HCT116 (cell line): ENCODE data around the gene ADAR. TPM values are rescaled to one million over a fixed set of nuclear protein-coding genes. Genes with fewer than 3 reads are reported as not detected.

Experiments used
- ATAC-seq: fragments of 200-7000 bp; cut with Tn5 transposase; 2 replicates; pipeline ENCODE4 v1.9.1; 2020; ENCODE audit warnings: mild to moderate bottlenecking, moderate library complexity
- BruUV-seq: library from RNA; stranded (reverse); fragments of 400-500 nt; replicated peaks from 2 replicates; lab custom pipeline; 2021; lab: Mats Ljungman, UMichigan
- CTCF ChIA-PET: fragments of 300-600 bp; sonication (Branson Sonifier 250); formaldehyde crosslinking; loops from one replicate; lab custom pipeline; 2021; ENCODE audit warnings: antibody characterized with exemption; lab: Charles Lee
- POLR2A ChIA-PET: fragments of 300-600, 350-600 bp; sonication (Branson Sonifier 250); formaldehyde crosslinking; loops from one replicate; lab custom pipeline; 2021; ENCODE audit warnings: antibody characterized with exemption; lab: Charles Lee
- RAD21 ChIA-PET, 2 experiments: fragments of 300-600 bp; sonication (Branson Sonifier 250); formaldehyde crosslinking; loops; one replicate each; lab custom pipeline; 2023; ENCODE audit warnings: low total read pairs in 2 of 2; ENCODE audit not compliant: uncharacterized antibody in 2 of 2, unreplicated experiment in 2 of 2, low non-redundant PET in 1 of 2; lab: Charles Lee
- DNase-seq: peaks from one replicate; pipeline ENCODE4 v3.0.0-alpha.2; 2010; ENCODE audit warnings: low read depth, low spot score
- H2AFZ ChIP-seq: fragments of 200-600 bp; shearing (Covaris generic), sonication (generic); 2 replicates; pipeline ENCODE4 v1.6.1; 2017; ENCODE audit warnings: low read depth, mixed run types, mixed read lengths, antibody characterized with exemption, low read length; ENCODE audit not compliant: poor library complexity, severe bottlenecking
- H3K27ac ChIP-seq: 2 replicates; pipeline ENCODE4 v1.5.1; 2012; ENCODE audit warnings: low read depth, low read length
- H3K27me3 ChIP-seq: fragments of 200-600 bp; sonication (generic); 2 replicates; pipeline ENCODE4 v1.6.1; 2016; ENCODE audit warnings: mixed run types, low read length, mixed read lengths; ENCODE audit not compliant: insufficient read depth
- H3K36me3 ChIP-seq, 2 experiments: fragments of 200-500 bp in 1 of 2; fragments of 200-600 bp in 1 of 2; sonication (Bioruptor generic) in 1 of 2; sonication (generic) in 1 of 2; 2 replicates each; pipeline versions ENCODE4 v1.5.1 to v1.6.1; 2014 to 2016; ENCODE audit warnings: low read length in 2 of 2, inconsistent platforms in 1 of 2, mixed read lengths in 1 of 2, mixed run types in 1 of 2; ENCODE audit not compliant: insufficient read depth in 2 of 2, control insufficient read depth in 1 of 2
- H3K4me1 ChIP-seq, 2 experiments: fragments of 200-600 bp in 1 of 2; sonication (generic) in 1 of 2; 2 replicates each; pipeline versions ENCODE4 v1.5.1 to v1.6.1; 2012 to 2017; ENCODE audit warnings: low read length in 2 of 2, inconsistent platforms in 1 of 2, mild to moderate bottlenecking in 1 of 2, mixed read lengths in 1 of 2, mixed run types in 1 of 2, moderate library complexity in 1 of 2; ENCODE audit not compliant: insufficient read depth in 2 of 2, control insufficient read depth in 1 of 2
- H3K4me2 ChIP-seq: fragments of 200-600 bp; sonication (generic); 2 replicates; pipeline ENCODE4 v1.6.1; 2017; ENCODE audit warnings: mixed run types, low read length, mixed read lengths
- H3K4me3 ChIP-seq, 2 experiments: fragments of 200-600 bp in 1 of 2; sonication (generic) in 1 of 2; replicated peaks in 1 of 2; 2 replicates each; pipeline ENCODE4 v1.5.1; 2011 to 2016; ENCODE audit warnings: low read length in 2 of 2, control low read depth in 1 of 2, low read depth in 1 of 2, mild to moderate bottlenecking in 1 of 2, mixed read lengths in 1 of 2, mixed run types in 1 of 2
- H3K79me2 ChIP-seq: fragments of 200-600 bp; sonication (generic); 2 replicates; pipeline ENCODE4 v1.6.1; 2017; ENCODE audit warnings: mild to moderate bottlenecking, mixed run types, low read length, moderate library complexity, mixed read lengths; ENCODE audit not compliant: insufficient read depth
- H3K9ac ChIP-seq: fragments of 200-600 bp; sonication (generic); 2 replicates; pipeline ENCODE4 v1.6.1; 2016; ENCODE audit warnings: low read length, mixed read lengths
- H3K9me2 ChIP-seq: fragments of 200-600 bp; sonication (generic), shearing (Covaris generic); 2 replicates; pipeline ENCODE4 v1.6.1; 2017; ENCODE audit warnings: mixed run types, mild to moderate bottlenecking, moderate library complexity; ENCODE audit not compliant: insufficient read depth
- H3K9me3 ChIP-seq, 2 experiments: fragments of 200-500 bp in 1 of 2; fragments of 200-600 bp in 1 of 2; sonication (Bioruptor generic) in 1 of 2; sonication (generic) in 1 of 2; 2 replicates each; pipeline ENCODE4 v1.6.1; 2014 to 2017; ENCODE audit warnings: low read length in 2 of 2, mixed read lengths in 2 of 2, inconsistent platforms in 1 of 2, low read depth in 1 of 2, mild to moderate bottlenecking in 1 of 2, mixed run types in 1 of 2, moderate library complexity in 1 of 2; ENCODE audit not compliant: control insufficient read depth in 1 of 2, insufficient read depth in 1 of 2
- H4K20me1 ChIP-seq: fragments of 200-600 bp; sonication (generic), shearing (Covaris generic); 2 replicates; pipeline ENCODE4 v1.6.1; 2017; ENCODE audit warnings: mixed run types, mild to moderate bottlenecking, moderate library complexity; ENCODE audit not compliant: insufficient read depth
- CEBPB ChIP-seq: IDR thresholded peaks from 2 replicates; pipeline ENCODE4 v1.6.1; 2012; ENCODE audit warnings: low read depth
- ELF1 ChIP-seq: IDR thresholded peaks from 2 replicates; pipeline ENCODE4 v1.6.1; 2012; ENCODE audit warnings: low read depth, borderline replicate concordance
- EZH2phosphoT487 ChIP-seq: fragments of 200-600 bp; IDR thresholded peaks from 2 replicates; pipeline ENCODE4 v1.6.1; 2018; ENCODE audit warnings: antibody characterized with exemption, borderline replicate concordance
- FOSL1 ChIP-seq: IDR thresholded peaks from 2 replicates; pipeline ENCODE4 v1.6.1; 2012; ENCODE audit warnings: low read depth
- JUND ChIP-seq: IDR thresholded peaks from 2 replicates; pipeline ENCODE4 v1.6.1; 2012
- SIN3A ChIP-seq: IDR thresholded peaks from 2 replicates; pipeline ENCODE4 v1.6.1; 2012; ENCODE audit warnings: low read depth
- YY1 ChIP-seq: IDR thresholded peaks from 2 replicates; pipeline ENCODE4 v1.6.1; 2011; ENCODE audit warnings: low read length, low read depth, moderate library complexity, mild to moderate bottlenecking; ENCODE audit not compliant: insufficient replicate concordance; ENCODE audit errors: extremely low read depth
- ZNF274 ChIP-seq: fragments of 200-500 bp; sonication (Bioruptor generic); IDR thresholded peaks from 2 replicates; pipeline ENCODE4 v1.6.1; 2014; ENCODE audit warnings: mild to moderate bottlenecking, low read depth, low read length, inconsistent platforms
- intact Hi-C: fragments of 100-400 bp; cut with micrococcal nuclease; formaldehyde crosslinking; loops from 2 replicates; pipeline ENCODE4 v1.10.0; 2022
- total RNA-seq: library from RNA; stranded (reverse); gene quantifications from one replicate; pipeline ENCODE4 v1.2.1, GENCODE V29; 2021; ENCODE audit not compliant: unreplicated experiment
- TF ChIP-seq, protein P1 (sequence below): IDR thresholded peaks from 2 replicates; pipeline ENCODE4 v1.6.1; 2012
- TF ChIP-seq, protein P2 (sequence below): IDR thresholded peaks from 2 replicates; pipeline ENCODE4 v1.6.1; 2012; ENCODE audit warnings: low read depth
- TF ChIP-seq, protein P3 (sequence below): IDR thresholded peaks from 2 replicates; pipeline ENCODE4 v1.6.1; 2012

ADAR gene
- total RNA-seq, 1 experiment from 2014 or later, result 169 TPM

DNA sequence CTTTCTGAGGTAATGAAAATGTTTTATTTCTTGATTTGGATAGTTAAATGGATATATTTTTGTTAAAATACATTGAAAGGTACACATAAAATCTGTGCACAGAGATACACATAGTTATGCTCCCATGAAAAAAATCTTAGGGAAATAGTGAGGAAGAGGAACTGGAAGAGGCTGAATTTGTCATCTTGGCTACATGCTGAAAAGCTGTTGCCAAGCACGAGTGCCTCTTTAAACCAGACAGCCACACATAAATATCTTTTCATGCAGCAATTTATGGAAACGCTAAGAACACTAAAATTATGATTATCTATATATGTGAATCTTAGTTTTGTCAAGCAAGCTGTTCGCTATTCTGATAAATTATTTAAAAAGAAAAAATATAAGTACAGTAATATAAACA, 12.8 kb upstream of the ADAR start:
- ChIA-PET RAD21 (no interaction called here), POLR2A (no interaction called here), CTCF (no interaction called here)
- Histone ChIP-seq H3K9me3 (no peaks in the 10 kb centered on the region), H3K4me1 (no peaks in the 10 kb centered on the region), H3K9me2 (no peaks in the 10 kb centered on the region), H3K4me3 (no peak overlapping the region), H3K4me2 (no peak overlapping the region), H2AFZ (no peak overlapping the region), H3K27ac (no peak overlapping the region), H3K36me3 (peaks cover 0 to 4% of the 10 kb centered on the region in 2 experiments; a peak in 1 of 4 replicates), H3K27me3 (no peaks in the 10 kb centered on the region), H3K9ac (no peak overlapping the region), H3K79me2 (peaks cover 97% of the 10 kb centered on the region), H4K20me1 (peaks cover 3% of the 10 kb centered on the region; the same call in 1 of the 2 replicates)
- DNase-seq, result no peak
- BruUV-seq, result no TSS peak
- intact Hi-C loops, result no loop called here
- ATAC-seq, result no peak
- TF ChIP-seq CEBPB (no peak), ZNF274 (no peak), YY1 (no peak), SIN3A (no peak), JUND (no peak), FOSL1 (no peak), EZH2phosphoT487 (no peak), ELF1 (no peak)
- TF ChIP-seq, protein P1, sequence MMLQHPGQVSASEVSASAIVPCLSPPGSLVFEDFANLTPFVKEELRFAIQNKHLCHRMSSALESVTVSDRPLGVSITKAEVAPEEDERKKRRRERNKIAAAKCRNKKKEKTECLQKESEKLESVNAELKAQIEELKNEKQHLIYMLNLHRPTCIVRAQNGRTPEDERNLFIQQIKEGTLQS, result no peak
- TF ChIP-seq, protein P2, sequence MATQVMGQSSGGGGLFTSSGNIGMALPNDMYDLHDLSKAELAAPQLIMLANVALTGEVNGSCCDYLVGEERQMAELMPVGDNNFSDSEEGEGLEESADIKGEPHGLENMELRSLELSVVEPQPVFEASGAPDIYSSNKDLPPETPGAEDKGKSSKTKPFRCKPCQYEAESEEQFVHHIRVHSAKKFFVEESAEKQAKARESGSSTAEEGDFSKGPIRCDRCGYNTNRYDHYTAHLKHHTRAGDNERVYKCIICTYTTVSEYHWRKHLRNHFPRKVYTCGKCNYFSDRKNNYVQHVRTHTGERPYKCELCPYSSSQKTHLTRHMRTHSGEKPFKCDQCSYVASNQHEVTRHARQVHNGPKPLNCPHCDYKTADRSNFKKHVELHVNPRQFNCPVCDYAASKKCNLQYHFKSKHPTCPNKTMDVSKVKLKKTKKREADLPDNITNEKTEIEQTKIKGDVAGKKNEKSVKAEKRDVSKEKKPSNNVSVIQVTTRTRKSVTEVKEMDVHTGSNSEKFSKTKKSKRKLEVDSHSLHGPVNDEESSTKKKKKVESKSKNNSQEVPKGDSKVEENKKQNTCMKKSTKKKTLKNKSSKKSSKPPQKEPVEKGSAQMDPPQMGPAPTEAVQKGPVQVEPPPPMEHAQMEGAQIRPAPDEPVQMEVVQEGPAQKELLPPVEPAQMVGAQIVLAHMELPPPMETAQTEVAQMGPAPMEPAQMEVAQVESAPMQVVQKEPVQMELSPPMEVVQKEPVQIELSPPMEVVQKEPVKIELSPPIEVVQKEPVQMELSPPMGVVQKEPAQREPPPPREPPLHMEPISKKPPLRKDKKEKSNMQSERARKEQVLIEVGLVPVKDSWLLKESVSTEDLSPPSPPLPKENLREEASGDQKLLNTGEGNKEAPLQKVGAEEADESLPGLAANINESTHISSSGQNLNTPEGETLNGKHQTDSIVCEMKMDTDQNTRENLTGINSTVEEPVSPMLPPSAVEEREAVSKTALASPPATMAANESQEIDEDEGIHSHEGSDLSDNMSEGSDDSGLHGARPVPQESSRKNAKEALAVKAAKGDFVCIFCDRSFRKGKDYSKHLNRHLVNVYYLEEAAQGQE, result no peak
- TF ChIP-seq, protein P3, sequence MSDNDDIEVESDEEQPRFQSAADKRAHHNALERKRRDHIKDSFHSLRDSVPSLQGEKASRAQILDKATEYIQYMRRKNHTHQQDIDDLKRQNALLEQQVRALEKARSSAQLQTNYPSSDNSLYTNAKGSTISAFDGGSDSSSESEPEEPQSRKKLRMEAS, result no peak
